HEK293 (cell line): Measurements from ENCODE around the gene TMEM60.

ENCODE experiments used
- CTCF ChIP-seq: fragments of 450-650 bp; formaldehyde crosslinking; IDR thresholded peaks from 2 replicates; pipeline ENCODE4 v1.5.1; 2016; ENCODE audit warnings: missing biosample characterization, missing genetic modification characterization
- PRDM2 ChIP-seq: fragments of 450-650 bp; formaldehyde crosslinking; IDR thresholded peaks from 2 replicates; pipeline ENCODE4 v1.5.1; 2016; ENCODE audit warnings: missing biosample characterization, missing genetic modification characterization, borderline replicate concordance
- RBAK ChIP-seq: fragments of 450-650 bp; formaldehyde crosslinking; IDR thresholded peaks from 2 replicates; pipeline ENCODE4 v1.5.1; 2016; ENCODE audit warnings: missing biosample characterization, missing genetic modification characterization
- SCRT1 ChIP-seq: fragments of 450-650 bp; formaldehyde crosslinking; IDR thresholded peaks from 2 replicates; pipeline ENCODE4 v1.5.1; 2016; ENCODE audit warnings: missing biosample characterization, missing genetic modification characterization, borderline replicate concordance
- YY1 ChIP-seq: fragments of 450-650 bp; formaldehyde crosslinking; IDR thresholded peaks from 2 replicates; pipeline ENCODE4 v1.5.1; 2018; ENCODE audit warnings: missing biosample characterization, missing genetic modification characterization
- ZNF121 ChIP-seq: fragments of 450-650 bp; formaldehyde crosslinking; IDR thresholded peaks from 2 replicates; pipeline ENCODE4 v1.5.1; 2016; ENCODE audit warnings: missing biosample characterization, missing genetic modification characterization
- ZNF202 ChIP-seq: fragments of 450-650 bp; formaldehyde crosslinking; IDR thresholded peaks from 2 replicates; pipeline ENCODE4 v1.5.1; 2016; ENCODE audit warnings: missing biosample characterization, missing genetic modification characterization, borderline replicate concordance
- ZNF280D ChIP-seq: fragments of 450-650 bp; formaldehyde crosslinking; IDR thresholded peaks from 2 replicates; pipeline ENCODE4 v1.5.1; 2016; ENCODE audit warnings: missing biosample characterization, missing genetic modification characterization
- ZNF423 ChIP-seq: fragments of 450-650 bp; formaldehyde crosslinking; IDR thresholded peaks from 2 replicates; pipeline ENCODE4 v1.5.1; 2016; ENCODE audit warnings: missing biosample characterization, missing genetic modification characterization
- ZNF449 ChIP-seq: fragments of 450-650 bp; formaldehyde crosslinking; IDR thresholded peaks from 2 replicates; pipeline ENCODE4 v1.5.1; 2017; ENCODE audit warnings: missing biosample characterization, mild to moderate bottlenecking, missing genetic modification characterization, moderate library complexity
- ZNF626 ChIP-seq: fragments of 450-650 bp; sonication (Bioruptor Pico); formaldehyde crosslinking; IDR thresholded peaks from 2 replicates; pipeline ENCODE4 v1.5.1; 2018; ENCODE audit warnings: missing biosample characterization, missing genetic modification characterization, inconsistent platforms
- ZNF658 ChIP-seq: fragments of 450-650 bp; formaldehyde crosslinking; IDR thresholded peaks from 2 replicates; pipeline ENCODE4; 2016; ENCODE audit warnings: missing biosample characterization, missing genetic modification characterization
- ZNF660 ChIP-seq: fragments of 450-650 bp; IDR thresholded peaks from 2 replicates; pipeline ENCODE4 v1.5.1; 2018; ENCODE audit warnings: missing biosample characterization, mild to moderate bottlenecking, missing genetic modification characterization

- no peak for TF ChIP-seq ZNF121 (tag by site-specific recombination)
- no peak for TF ChIP-seq CTCF
- no peak for TF ChIP-seq ZNF202 (tag by site-specific recombination)
- no peak for TF ChIP-seq ZNF660 (tag by site-specific recombination)
- no peak for TF ChIP-seq YY1 (tag by site-specific recombination)
- TF ChIP-seq RBAK (tag by site-specific recombination) = no peak
- TF ChIP-seq ZNF449 (tag by site-specific recombination) = no peak
- no peak for TF ChIP-seq ZNF423 (tag by site-specific recombination)
- TF ChIP-seq SCRT1 (tag by site-specific recombination) = no peak
- no peak for TF ChIP-seq PRDM2
- TF ChIP-seq ZNF280D (tag by site-specific recombination) = no peak
- TF ChIP-seq ZNF626 (tag by site-specific recombination) = no peak
- no peak for TF ChIP-seq ZNF658 (tag by site-specific recombination)
Observed at GRCh38 chr7:77831953-77832352, 33.7 kb upstream of the TMEM60 start.
